Measurements from ENCODE around the gene STX4. TPM values are rescaled to one million over a fixed set of nuclear protein-coding genes. Genes with fewer than 3 reads are reported as not detected.
A peak's percentile ranks its signal among the peaks of the same experiment; 100 is the strongest.

Gene STX4
- total and polyA plus RNA-seq, 4 donors = 11.4 to 22.1 (median 17.4) TPM

DNA sequence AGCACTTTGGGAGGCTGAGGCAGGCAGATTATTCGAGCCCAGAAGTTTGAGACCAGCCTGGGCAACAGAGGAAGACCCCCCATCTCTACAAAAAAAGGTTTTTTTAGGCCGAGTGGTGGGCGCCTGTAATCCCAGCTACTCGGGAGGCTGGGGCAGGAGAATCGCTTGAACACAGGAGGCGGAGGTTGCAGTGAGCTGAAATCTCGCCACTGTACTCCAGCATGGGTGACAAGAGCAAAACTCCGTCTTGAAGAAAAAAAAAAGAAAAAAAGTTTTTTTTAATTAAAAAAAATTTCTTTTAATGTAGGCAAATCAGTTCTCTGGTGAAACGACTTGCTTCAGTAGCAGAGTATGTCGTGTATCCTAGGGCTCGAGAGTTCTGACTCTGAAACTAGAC lies 37.4 kb upstream of the STX4 start:
- WGBS = 66% methylated on average over 11 of the region's 11 CpGs
- H3K4me1 ChIP-seq (ENCODE audit: control insufficient read depth in 4 of 4, insufficient read depth in 4 of 4, low read length in 3 of 4) = peaks cover 3 to 28% (median 25%) of the 10 kb centered on the region in 4 donors
- H3K4me3 ChIP-seq (ENCODE audit: low read depth in 1 of 3, low read length in 3 of 3) = peak overlapping the region in 2 of 3 donors; percentile 66 to 71
- H3K9me3 ChIP-seq (ENCODE audit: control insufficient read depth in 4 of 4, low read length in 3 of 4) = no peaks in the 10 kb centered on the region
- peak overlapping the region; percentile 42 to 78 for H3K9ac ChIP-seq (ENCODE audit: low read depth in 1 of 2, low read length in 2 of 2)
- no peak for TF ChIP-seq RXRA (IDR thresholded peaks at IDR 0.05)
- TF ChIP-seq, protein P1, sequence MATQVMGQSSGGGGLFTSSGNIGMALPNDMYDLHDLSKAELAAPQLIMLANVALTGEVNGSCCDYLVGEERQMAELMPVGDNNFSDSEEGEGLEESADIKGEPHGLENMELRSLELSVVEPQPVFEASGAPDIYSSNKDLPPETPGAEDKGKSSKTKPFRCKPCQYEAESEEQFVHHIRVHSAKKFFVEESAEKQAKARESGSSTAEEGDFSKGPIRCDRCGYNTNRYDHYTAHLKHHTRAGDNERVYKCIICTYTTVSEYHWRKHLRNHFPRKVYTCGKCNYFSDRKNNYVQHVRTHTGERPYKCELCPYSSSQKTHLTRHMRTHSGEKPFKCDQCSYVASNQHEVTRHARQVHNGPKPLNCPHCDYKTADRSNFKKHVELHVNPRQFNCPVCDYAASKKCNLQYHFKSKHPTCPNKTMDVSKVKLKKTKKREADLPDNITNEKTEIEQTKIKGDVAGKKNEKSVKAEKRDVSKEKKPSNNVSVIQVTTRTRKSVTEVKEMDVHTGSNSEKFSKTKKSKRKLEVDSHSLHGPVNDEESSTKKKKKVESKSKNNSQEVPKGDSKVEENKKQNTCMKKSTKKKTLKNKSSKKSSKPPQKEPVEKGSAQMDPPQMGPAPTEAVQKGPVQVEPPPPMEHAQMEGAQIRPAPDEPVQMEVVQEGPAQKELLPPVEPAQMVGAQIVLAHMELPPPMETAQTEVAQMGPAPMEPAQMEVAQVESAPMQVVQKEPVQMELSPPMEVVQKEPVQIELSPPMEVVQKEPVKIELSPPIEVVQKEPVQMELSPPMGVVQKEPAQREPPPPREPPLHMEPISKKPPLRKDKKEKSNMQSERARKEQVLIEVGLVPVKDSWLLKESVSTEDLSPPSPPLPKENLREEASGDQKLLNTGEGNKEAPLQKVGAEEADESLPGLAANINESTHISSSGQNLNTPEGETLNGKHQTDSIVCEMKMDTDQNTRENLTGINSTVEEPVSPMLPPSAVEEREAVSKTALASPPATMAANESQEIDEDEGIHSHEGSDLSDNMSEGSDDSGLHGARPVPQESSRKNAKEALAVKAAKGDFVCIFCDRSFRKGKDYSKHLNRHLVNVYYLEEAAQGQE (IDR thresholded peaks at IDR 0.05) = no peak
- no peak for TF ChIP-seq FOXA2 (IDR thresholded peaks at IDR 0.05)
- TF ChIP-seq, protein P2, sequence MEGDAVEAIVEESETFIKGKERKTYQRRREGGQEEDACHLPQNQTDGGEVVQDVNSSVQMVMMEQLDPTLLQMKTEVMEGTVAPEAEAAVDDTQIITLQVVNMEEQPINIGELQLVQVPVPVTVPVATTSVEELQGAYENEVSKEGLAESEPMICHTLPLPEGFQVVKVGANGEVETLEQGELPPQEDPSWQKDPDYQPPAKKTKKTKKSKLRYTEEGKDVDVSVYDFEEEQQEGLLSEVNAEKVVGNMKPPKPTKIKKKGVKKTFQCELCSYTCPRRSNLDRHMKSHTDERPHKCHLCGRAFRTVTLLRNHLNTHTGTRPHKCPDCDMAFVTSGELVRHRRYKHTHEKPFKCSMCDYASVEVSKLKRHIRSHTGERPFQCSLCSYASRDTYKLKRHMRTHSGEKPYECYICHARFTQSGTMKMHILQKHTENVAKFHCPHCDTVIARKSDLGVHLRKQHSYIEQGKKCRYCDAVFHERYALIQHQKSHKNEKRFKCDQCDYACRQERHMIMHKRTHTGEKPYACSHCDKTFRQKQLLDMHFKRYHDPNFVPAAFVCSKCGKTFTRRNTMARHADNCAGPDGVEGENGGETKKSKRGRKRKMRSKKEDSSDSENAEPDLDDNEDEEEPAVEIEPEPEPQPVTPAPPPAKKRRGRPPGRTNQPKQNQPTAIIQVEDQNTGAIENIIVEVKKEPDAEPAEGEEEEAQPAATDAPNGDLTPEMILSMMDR (IDR thresholded peaks at IDR 0.05; ENCODE audit: low read depth, low read length, missing input control) = no peak
- no peak for TF ChIP-seq EGR1 (IDR thresholded peaks at IDR 0.05; ENCODE audit: low read depth in 2 of 2)
- TF ChIP-seq YY1 (IDR thresholded peaks at IDR 0.05) = no peak
- no peak for TF ChIP-seq GABPA (IDR thresholded peaks at IDR 0.05 in 1 of 2, conservative IDR thresholded peaks at IDR 0.05 in 1 of 2)
- TF ChIP-seq HNF4A (conservative IDR thresholded peaks at IDR 0.05) = no peak
- no peak for DNase-seq (ENCODE audit: low spot score)
- H3K27me3 ChIP-seq (ENCODE audit: control insufficient read depth in 4 of 4, insufficient read depth in 4 of 4, low read length in 3 of 4) = no peaks in the 10 kb centered on the region
- no peaks in the 10 kb centered on the region for H3K36me3 ChIP-seq (ENCODE audit: control insufficient read depth in 4 of 4, insufficient read depth in 3 of 4, low read depth in 1 of 4, low read length in 3 of 4)
- peak overlapping the region; percentile 95 to 96 for H3K27ac ChIP-seq (ENCODE audit: low read depth in 1 of 2, low read length in 2 of 2)

DNA sequence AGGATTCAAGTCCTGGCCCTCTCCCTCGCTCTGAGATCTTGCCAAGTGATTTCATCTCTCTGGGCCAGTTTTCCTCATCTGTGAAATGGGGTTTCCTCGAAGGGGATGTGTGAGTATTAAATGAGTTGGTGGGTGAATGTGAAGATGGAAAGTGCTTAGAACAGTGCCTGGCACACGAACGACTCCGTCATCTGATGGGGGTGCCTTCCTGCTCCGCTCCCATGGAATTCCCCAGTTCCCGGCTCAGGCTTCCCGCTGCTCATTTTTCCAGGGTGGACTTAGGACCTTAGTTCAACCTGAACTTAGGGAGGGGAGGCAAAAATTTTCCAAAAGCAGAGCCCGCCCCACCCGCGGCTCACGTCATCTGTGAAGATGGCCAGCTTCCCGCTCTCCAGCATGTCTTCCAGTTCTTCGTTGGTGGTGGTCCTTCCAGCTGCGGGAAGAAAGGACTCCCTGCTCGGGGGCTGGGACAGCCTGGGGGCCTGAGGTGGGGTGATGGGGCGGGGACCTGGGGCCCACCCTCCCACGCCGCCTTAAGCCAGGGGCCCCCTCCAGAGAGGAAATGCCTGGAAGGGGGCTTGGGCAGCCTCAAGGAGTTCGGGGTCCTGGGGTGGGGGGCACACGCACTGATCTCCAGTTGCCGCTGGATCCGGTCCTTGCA lies 36.9 kb upstream of the STX4 start:
- DNase-seq (ENCODE audit: low spot score) = peak; percentile 57
- peak overlapping the region; percentile 66 to 81 (median 71) for H3K4me3 ChIP-seq (ENCODE audit: low read depth in 1 of 3, low read length in 3 of 3)
- H3K9me3 ChIP-seq (ENCODE audit: control insufficient read depth in 4 of 4, low read length in 3 of 4) = no peaks in the 10 kb centered on the region
- WGBS = 10% methylated on average over 23 of the region's 23 CpGs
- no peaks in the 10 kb centered on the region for H3K27me3 ChIP-seq (ENCODE audit: control insufficient read depth in 4 of 4, insufficient read depth in 4 of 4, low read length in 3 of 4)
- H3K4me1 ChIP-seq (ENCODE audit: control insufficient read depth in 4 of 4, insufficient read depth in 4 of 4, low read length in 3 of 4) = peaks cover 3 to 29% (median 25%) of the 10 kb centered on the region in 4 donors
- no peaks in the 10 kb centered on the region for H3K36me3 ChIP-seq (ENCODE audit: control insufficient read depth in 4 of 4, insufficient read depth in 3 of 4, low read depth in 1 of 4, low read length in 3 of 4)
- peak overlapping the region; percentile 95 to 96 for H3K27ac ChIP-seq (ENCODE audit: low read depth in 1 of 2, low read length in 2 of 2)
- H3K9ac ChIP-seq (ENCODE audit: low read depth in 1 of 2, low read length in 2 of 2) = peak overlapping the region; percentile 64 to 78
- TF ChIP-seq TAF1 (conservative IDR thresholded peaks at IDR 0.05) (no peak), HNF4A (conservative IDR thresholded peaks at IDR 0.05) (peak; percentile 98 to 99), YY1 (IDR thresholded peaks at IDR 0.05) (peak; percentile 90), FOXA1 (IDR thresholded peaks at IDR 0.05) (no peak), RAD21 (IDR thresholded peaks at IDR 0.05) (peak in 1 of 2 donors; percentile 48), NR2F2 (IDR thresholded peaks at IDR 0.05) (peak; percentile 3), FOXA2 (IDR thresholded peaks at IDR 0.05) (no peak), EGR1 (IDR thresholded peaks at IDR 0.05; ENCODE audit: low read depth in 2 of 2) (peak; percentile 70 to 85), HNF4G (IDR thresholded peaks at IDR 0.05) (peak; percentile 97), RXRA (IDR thresholded peaks at IDR 0.05) (peak; percentile 73 to 83)
- TF ChIP-seq, protein P1 (IDR thresholded peaks at IDR 0.05) = peak; percentile 91
- TF ChIP-seq, protein P3, sequence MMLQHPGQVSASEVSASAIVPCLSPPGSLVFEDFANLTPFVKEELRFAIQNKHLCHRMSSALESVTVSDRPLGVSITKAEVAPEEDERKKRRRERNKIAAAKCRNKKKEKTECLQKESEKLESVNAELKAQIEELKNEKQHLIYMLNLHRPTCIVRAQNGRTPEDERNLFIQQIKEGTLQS (IDR thresholded peaks at IDR 0.05) = peak; percentile 66
- TF ChIP-seq, protein P4, sequence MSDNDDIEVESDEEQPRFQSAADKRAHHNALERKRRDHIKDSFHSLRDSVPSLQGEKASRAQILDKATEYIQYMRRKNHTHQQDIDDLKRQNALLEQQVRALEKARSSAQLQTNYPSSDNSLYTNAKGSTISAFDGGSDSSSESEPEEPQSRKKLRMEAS (IDR thresholded peaks at IDR 0.05) = no peak
- TF ChIP-seq, protein P2 (IDR thresholded peaks at IDR 0.05; ENCODE audit: low read depth, low read length, missing input control) = no peak
- TF ChIP-seq, protein P5, sequence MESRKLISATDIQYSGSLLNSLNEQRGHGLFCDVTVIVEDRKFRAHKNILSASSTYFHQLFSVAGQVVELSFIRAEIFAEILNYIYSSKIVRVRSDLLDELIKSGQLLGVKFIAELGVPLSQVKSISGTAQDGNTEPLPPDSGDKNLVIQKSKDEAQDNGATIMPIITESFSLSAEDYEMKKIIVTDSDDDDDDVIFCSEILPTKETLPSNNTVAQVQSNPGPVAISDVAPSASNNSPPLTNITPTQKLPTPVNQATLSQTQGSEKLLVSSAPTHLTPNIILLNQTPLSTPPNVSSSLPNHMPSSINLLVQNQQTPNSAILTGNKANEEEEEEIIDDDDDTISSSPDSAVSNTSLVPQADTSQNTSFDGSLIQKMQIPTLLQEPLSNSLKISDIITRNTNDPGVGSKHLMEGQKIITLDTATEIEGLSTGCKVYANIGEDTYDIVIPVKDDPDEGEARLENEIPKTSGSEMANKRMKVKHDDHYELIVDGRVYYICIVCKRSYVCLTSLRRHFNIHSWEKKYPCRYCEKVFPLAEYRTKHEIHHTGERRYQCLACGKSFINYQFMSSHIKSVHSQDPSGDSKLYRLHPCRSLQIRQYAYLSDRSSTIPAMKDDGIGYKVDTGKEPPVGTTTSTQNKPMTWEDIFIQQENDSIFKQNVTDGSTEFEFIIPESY (IDR thresholded peaks at IDR 0.05) = no peak

All from liver (tissue), 9 donors.